Measurements from ENCODE around the gene PACC1. TPM values are rescaled to one million over a fixed set of nuclear protein-coding genes. Genes with fewer than 3 reads are reported as not detected.

PACC1 gene
- total RNA-seq, 1 donor from 2014 or later = 9.7 TPM

DNA sequence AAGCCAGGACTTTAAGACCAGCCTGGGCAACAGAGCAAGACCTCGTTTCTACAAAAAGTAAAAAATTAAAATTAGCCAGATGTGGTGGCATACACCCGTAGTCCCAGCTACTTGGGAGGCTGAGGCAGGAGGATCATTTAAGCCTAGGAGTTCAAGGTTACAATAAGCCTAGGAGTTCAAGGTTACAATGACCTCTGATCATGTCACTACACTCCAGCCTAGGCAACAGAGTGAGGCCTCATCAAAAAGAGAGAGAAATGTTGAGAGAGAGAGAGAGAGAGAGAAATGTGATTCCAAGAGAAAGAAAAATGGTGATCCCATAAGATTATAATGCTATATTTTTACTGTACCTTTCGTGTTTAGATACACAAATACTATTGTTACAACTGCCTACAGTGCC lies 60.2 kb downstream of the PACC1 start:
- TF ChIP-seq, protein P1, sequence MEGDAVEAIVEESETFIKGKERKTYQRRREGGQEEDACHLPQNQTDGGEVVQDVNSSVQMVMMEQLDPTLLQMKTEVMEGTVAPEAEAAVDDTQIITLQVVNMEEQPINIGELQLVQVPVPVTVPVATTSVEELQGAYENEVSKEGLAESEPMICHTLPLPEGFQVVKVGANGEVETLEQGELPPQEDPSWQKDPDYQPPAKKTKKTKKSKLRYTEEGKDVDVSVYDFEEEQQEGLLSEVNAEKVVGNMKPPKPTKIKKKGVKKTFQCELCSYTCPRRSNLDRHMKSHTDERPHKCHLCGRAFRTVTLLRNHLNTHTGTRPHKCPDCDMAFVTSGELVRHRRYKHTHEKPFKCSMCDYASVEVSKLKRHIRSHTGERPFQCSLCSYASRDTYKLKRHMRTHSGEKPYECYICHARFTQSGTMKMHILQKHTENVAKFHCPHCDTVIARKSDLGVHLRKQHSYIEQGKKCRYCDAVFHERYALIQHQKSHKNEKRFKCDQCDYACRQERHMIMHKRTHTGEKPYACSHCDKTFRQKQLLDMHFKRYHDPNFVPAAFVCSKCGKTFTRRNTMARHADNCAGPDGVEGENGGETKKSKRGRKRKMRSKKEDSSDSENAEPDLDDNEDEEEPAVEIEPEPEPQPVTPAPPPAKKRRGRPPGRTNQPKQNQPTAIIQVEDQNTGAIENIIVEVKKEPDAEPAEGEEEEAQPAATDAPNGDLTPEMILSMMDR (IDR thresholded peaks at IDR 0.05) = no peak
- Histone ChIP-seq H3K27me3 (no peaks in the 10 kb centered on the region), H3K4me1 (no peaks in the 10 kb centered on the region), H3K4me3 (no peak overlapping the region), H3K9me3 (no peaks in the 10 kb centered on the region), H3K36me3 (peaks cover 97% of the 10 kb centered on the region), H3K27ac (no peak overlapping the region)
- intact Hi-C loops (cut with DNase I) = no loop called here
- DNase-seq (no peak), ATAC-seq (no peak)

DNA sequence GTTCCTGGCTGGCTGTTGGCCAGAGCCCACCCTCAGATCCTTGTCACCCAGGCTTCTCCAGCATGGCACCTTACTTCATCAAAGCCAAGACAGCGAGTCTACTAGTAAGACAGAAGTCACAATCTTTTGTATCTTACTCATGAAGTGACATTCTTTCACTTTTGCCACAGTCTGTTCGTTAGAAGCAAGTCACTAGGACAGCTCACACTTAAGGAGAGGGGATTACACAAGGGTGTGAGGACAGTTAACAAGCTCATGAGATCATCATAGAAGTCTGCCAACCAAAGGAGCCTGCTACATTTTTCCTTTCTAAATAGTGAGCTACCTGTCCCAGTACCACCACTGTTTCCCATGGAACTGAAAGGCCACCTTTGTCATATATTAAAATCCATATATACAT lies 61.5 kb downstream of the PACC1 start:
- ATAC-seq = no peak
- Histone ChIP-seq H3K4me3 (no peak overlapping the region), H3K36me3 (peaks cover 97% of the 10 kb centered on the region), H3K9me3 (no peaks in the 10 kb centered on the region), H3K4me1 (no peaks in the 10 kb centered on the region), H3K27ac (no peak overlapping the region), H3K27me3 (no peaks in the 10 kb centered on the region)
- TF ChIP-seq, protein P1 (IDR thresholded peaks at IDR 0.05) = no peak
- DNase-seq = no peak
- intact Hi-C loops (cut with DNase I) = no loop called here

DNA sequence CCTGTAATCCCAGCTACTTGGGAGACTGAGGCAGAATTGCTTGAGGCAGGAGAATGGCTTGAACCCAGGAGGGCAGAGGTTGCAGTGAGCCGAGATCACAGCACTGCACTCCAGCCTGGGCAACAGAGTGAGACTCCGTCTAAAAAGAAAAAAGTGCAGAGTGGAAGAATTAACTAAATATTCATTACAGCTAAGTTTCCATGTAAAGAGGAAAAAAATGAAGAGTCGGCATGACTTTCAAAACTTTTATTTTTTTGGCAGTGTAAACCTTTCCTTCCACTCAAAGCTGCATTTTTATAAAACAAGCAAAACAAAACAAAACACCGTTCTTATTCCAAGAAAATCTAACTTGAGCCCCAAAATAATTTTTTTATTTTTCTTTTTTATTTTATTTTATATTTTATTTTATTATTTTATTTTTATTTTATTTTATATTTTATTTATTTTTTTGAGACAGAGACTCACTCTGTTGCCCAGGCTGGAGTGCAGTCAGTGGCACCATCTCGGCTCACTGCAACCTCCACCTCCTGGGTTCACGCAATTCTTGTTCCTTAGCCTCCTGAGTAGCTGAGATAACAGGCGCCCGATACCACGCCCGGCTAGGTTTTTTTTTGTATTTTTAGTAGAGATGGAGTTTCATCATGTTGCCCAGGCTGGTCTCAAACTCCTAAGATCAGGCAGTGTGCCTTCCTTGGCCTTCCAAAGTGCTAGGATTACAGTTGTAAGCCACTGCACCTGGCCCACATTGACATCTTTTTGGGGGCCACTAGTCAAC lies 62.9 kb downstream of the PACC1 start:
- H3K27ac ChIP-seq = no peak overlapping the region
- no peaks in the 10 kb centered on the region for H3K9me3 ChIP-seq
- H3K27me3 ChIP-seq = no peaks in the 10 kb centered on the region
- ATAC-seq (no peak), DNase-seq (no peak)
- no peaks in the 10 kb centered on the region for H3K4me1 ChIP-seq
- H3K36me3 ChIP-seq = peaks cover 94% of the 10 kb centered on the region
- TF ChIP-seq, protein P1 (IDR thresholded peaks at IDR 0.05) = no peak
- intact Hi-C loops (cut with DNase I) = no loop called here
- no peak overlapping the region for H3K4me3 ChIP-seq

DNA sequence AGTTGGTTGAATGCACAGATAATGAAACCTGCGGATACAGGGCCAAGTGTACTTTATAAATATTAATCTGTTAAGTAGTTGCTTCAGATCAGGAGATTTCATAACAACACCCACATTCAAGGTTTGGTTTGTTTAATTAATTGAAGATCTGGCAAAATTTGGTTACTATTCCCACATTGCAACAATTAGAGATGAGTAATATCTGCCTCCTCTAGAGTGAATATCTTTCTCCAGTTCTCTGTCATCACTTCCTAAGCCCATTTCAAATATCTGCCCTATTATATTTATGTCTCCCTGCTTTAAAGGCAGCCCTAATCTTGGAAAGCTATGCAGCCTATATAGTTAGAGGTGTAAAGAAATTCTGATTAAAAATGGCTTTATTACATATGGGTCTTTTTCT lies 68.1 kb downstream of the PACC1 start:
- DNase-seq (no peak), ATAC-seq (no peak)
- Histone ChIP-seq H3K27ac (no peak overlapping the region), H3K4me3 (no peak overlapping the region), H3K4me1 (no peaks in the 10 kb centered on the region), H3K36me3 (peaks cover 90% of the 10 kb centered on the region), H3K9me3 (no peaks in the 10 kb centered on the region), H3K27me3 (no peaks in the 10 kb centered on the region)
- intact Hi-C loops (cut with DNase I) = no loop called here
- TF ChIP-seq, protein P1 (IDR thresholded peaks at IDR 0.05) = no peak

DNA sequence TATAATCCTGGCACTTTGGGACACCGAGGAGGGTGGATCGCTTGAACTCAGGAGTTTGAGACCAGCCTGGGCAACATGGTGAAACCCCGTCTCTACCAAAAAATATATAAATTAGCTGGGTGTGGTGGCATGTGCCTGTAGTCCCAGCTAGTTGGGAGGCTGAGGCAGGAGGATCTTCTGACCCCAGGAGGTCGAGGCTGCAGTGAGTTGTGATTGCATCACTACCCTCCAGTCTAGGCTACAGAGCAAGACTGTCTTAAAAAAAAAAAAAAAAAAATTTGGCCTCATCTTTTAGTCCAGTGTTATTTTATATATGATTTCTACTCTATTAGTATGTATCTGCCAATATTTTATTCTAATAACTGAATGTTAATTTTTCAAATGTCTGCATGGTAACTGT lies 69.8 kb downstream of the PACC1 start:
- TF ChIP-seq, protein P1 (IDR thresholded peaks at IDR 0.05) = no peak
- Histone ChIP-seq H3K9me3 (no peaks in the 10 kb centered on the region), H3K4me3 (no peak overlapping the region), H3K27ac (no peak overlapping the region), H3K36me3 (peaks cover 83% of the 10 kb centered on the region), H3K27me3 (no peaks in the 10 kb centered on the region), H3K4me1 (no peaks in the 10 kb centered on the region)
- intact Hi-C loops (cut with DNase I) = no loop called here
- DNase-seq (no peak), ATAC-seq (no peak)

Measured in upper lobe of right lung (tissue), 1 donor.